Mesenchymal stem cell (in vitro differentiated cells and primary cell): ENCODE measurements around the gene ANKRD1.

Experiments
- DNase-seq: peaks from one replicate; pipeline ENCODE4 v3.0.0-alpha.2; 2013
- H2AFZ ChIP-seq: one replicate; pipeline ENCODE4 v1.6.1; 2013; ENCODE audit warnings: low read depth, mild to moderate bottlenecking, control low read depth, inconsistent platforms, low read length, moderate library complexity
- H2AK5ac ChIP-seq: 2 replicates; pipeline ENCODE4 v1.6.1; 2013; ENCODE audit warnings: low read length, moderate library complexity, mild to moderate bottlenecking, inconsistent platforms; ENCODE audit not compliant: severe bottlenecking
- H2BK120ac ChIP-seq: one replicate; pipeline ENCODE4 v1.6.1; 2013; ENCODE audit warnings: low read depth, mild to moderate bottlenecking, inconsistent platforms, low read length, moderate library complexity
- H2BK12ac ChIP-seq, 2 experiments: one replicate each; pipeline ENCODE4 v1.6.1; 2013; ENCODE audit warnings: inconsistent platforms in 2 of 2, low read length in 2 of 2, mild to moderate bottlenecking in 2 of 2, moderate library complexity in 2 of 2, control low read depth in 1 of 2
- H2BK15ac ChIP-seq: one replicate; pipeline ENCODE4 v1.6.1; 2013; ENCODE audit warnings: mild to moderate bottlenecking, low read depth, inconsistent platforms; ENCODE audit not compliant: poor library complexity, severe bottlenecking
- H2BK5ac ChIP-seq: 2 replicates; pipeline ENCODE4 v1.6.1; 2013; ENCODE audit warnings: low read depth, mild to moderate bottlenecking, low read length, control low read depth, inconsistent platforms; ENCODE audit not compliant: poor library complexity, severe bottlenecking
- H3K14ac ChIP-seq, 2 experiments: one replicate each; pipeline ENCODE4 v1.6.1; 2013; ENCODE audit warnings: inconsistent platforms in 2 of 2, low read length in 2 of 2, control low read depth in 1 of 2, mild to moderate bottlenecking in 1 of 2, moderate library complexity in 1 of 2
- H3K18ac ChIP-seq, 2 experiments: one replicate each; pipeline ENCODE4 v1.6.1; 2013; ENCODE audit warnings: inconsistent platforms in 2 of 2, low read length in 2 of 2, control low read depth in 1 of 2, low read depth in 1 of 2, mild to moderate bottlenecking in 1 of 2
- H3K23ac ChIP-seq, 2 experiments: one replicate each; pipeline ENCODE4 v1.6.1; 2013; ENCODE audit warnings: inconsistent platforms in 2 of 2, low read length in 2 of 2, mild to moderate bottlenecking in 2 of 2, moderate library complexity in 2 of 2, control low read depth in 1 of 2
- H3K27ac ChIP-seq: 2 replicates; pipeline ENCODE4 v1.5.1; 2013; ENCODE audit warnings: mild to moderate bottlenecking, moderate library complexity, low read length, control low read depth, inconsistent platforms; ENCODE audit not compliant: poor library complexity, severe bottlenecking
- H3K27me3 ChIP-seq, 2 experiments: 2 replicates each; pipeline versions ENCODE4 v1.6.1 to v1.7.0; 2013; ENCODE audit warnings: low read length in 2 of 2, mild to moderate bottlenecking in 2 of 2, moderate library complexity in 2 of 2, control low read depth in 1 of 2, inconsistent platforms in 1 of 2; ENCODE audit not compliant: control insufficient read depth in 1 of 2, insufficient read depth in 1 of 2
- H3K36me3 ChIP-seq, 2 experiments: 2 replicates each; pipeline versions ENCODE4 v1.6.1 to v1.7.0; 2013; ENCODE audit warnings: low read length in 2 of 2, control low read depth in 1 of 2, inconsistent platforms in 1 of 2, low read depth in 1 of 2, mild to moderate bottlenecking in 1 of 2; ENCODE audit not compliant: insufficient read depth in 2 of 2, control insufficient read depth in 1 of 2
- H3K4ac ChIP-seq, 2 experiments: one replicate each; pipeline ENCODE4 v1.6.1; 2013; ENCODE audit warnings: inconsistent platforms in 2 of 2, low read length in 2 of 2, mild to moderate bottlenecking in 2 of 2, moderate library complexity in 2 of 2, control low read depth in 1 of 2, low read depth in 1 of 2
- H3K4me1 ChIP-seq: 2 replicates; pipeline ENCODE4 v1.6.1; 2013; ENCODE audit warnings: low read depth, low read length, control low read depth; ENCODE audit not compliant: control insufficient read depth, insufficient read depth
- H3K4me2 ChIP-seq: 2 replicates; pipeline ENCODE4 v1.6.1; 2013; ENCODE audit warnings: low read length, mild to moderate bottlenecking, inconsistent platforms; ENCODE audit not compliant: poor library complexity, severe bottlenecking
- H3K4me3 ChIP-seq, 2 experiments: 2 replicates each; pipeline versions ENCODE4 v1.5.1 to v1.7.0; 2013; ENCODE audit warnings: low read length in 2 of 2, mild to moderate bottlenecking in 2 of 2, control low read depth in 1 of 2, low read depth in 1 of 2; ENCODE audit not compliant: insufficient read depth in 1 of 2
- H3K79me1 ChIP-seq: replicated peaks from 2 replicates; pipeline ENCODE4 v1.6.1; 2013; ENCODE audit warnings: mild to moderate bottlenecking, control low read depth, low read length, inconsistent platforms; ENCODE audit not compliant: poor library complexity, severe bottlenecking
- H3K9ac ChIP-seq: 2 replicates; pipeline ENCODE4 v1.7.0; 2013; ENCODE audit warnings: mild to moderate bottlenecking, low read length, moderate library complexity
- H3K9me3 ChIP-seq: 2 replicates; pipeline ENCODE4 v1.7.0; 2013; ENCODE audit warnings: mild to moderate bottlenecking, low read length; ENCODE audit not compliant: control insufficient read depth
- H4K8ac ChIP-seq: one replicate; pipeline ENCODE4 v1.6.1; 2013; ENCODE audit warnings: inconsistent platforms, mild to moderate bottlenecking, low read length, moderate library complexity
- H4K91ac ChIP-seq: one replicate; pipeline ENCODE4 v1.6.1; 2013; ENCODE audit warnings: mild to moderate bottlenecking, low read length, inconsistent platforms
- WGBS: methylation state at CpG from one replicate; pipeline ENCODE4 v1.1.7; 2013; ENCODE audit warnings: mixed read lengths; 5-methylcytosine and 5-hydroxymethylcytosine counted together

ANKRD1 gene

GRCh38 chr10:90958781-90959180 lies 37.9 kb upstream of the ANKRD1 start:
- H4K91ac ChIP-seq: no peak overlapping the region
- H3K9ac ChIP-seq: no peak overlapping the region
- no peak overlapping the region for H2BK120ac ChIP-seq
- no peak overlapping the region for H2BK5ac ChIP-seq
- H3K27ac ChIP-seq: no peak overlapping the region
- no peak overlapping the region for H2AK5ac ChIP-seq
- no peak overlapping the region for H3K4me2 ChIP-seq
- no peaks in the 10 kb centered on the region for H3K27me3 ChIP-seq
- H2BK12ac ChIP-seq: no peak overlapping the region
- no peak for DNase-seq
- H2AFZ ChIP-seq: no peak overlapping the region
- H3K79me1 ChIP-seq: no peaks in the 10 kb centered on the region
- no peak overlapping the region for H3K14ac ChIP-seq
- H3K36me3 ChIP-seq: no peaks in the 10 kb centered on the region
- H3K4me3 ChIP-seq: no peak overlapping the region
- H3K4me1 ChIP-seq: no peaks in the 10 kb centered on the region
- H4K8ac ChIP-seq: no peak overlapping the region
- H3K9me3 ChIP-seq: no peaks in the 10 kb centered on the region
- H3K23ac ChIP-seq: no peak overlapping the region
- 82% methylated on average over 4 of the region's 6 CpGs for WGBS
- H3K4ac ChIP-seq: no peak overlapping the region
- no peak overlapping the region for H2BK15ac ChIP-seq
- no peak overlapping the region for H3K18ac ChIP-seq

GRCh38 chr10:90947030-90947960 lies 26.4 kb upstream of the ANKRD1 start:
- H3K79me1 ChIP-seq: no peaks in the 10 kb centered on the region
- no peak overlapping the region for H2AK5ac ChIP-seq
- WGBS: 70% methylated on average over 4 of the region's 5 CpGs
- no peak overlapping the region for H2AFZ ChIP-seq
- no peak overlapping the region for H3K4me3 ChIP-seq
- no peak overlapping the region for H3K4ac ChIP-seq
- peak overlapping the region; percentile 29 to 49 for H2BK12ac ChIP-seq
- no peak overlapping the region for H3K4me2 ChIP-seq
- no peaks in the 10 kb centered on the region for H3K36me3 ChIP-seq
- no peak overlapping the region for H3K14ac ChIP-seq
- no peak overlapping the region for H3K27ac ChIP-seq
- peak; percentile 44 for DNase-seq
- peaks cover 2% of the 10 kb centered on the region for H3K4me1 ChIP-seq
- H3K27me3 ChIP-seq: no peaks in the 10 kb centered on the region
- no peaks in the 10 kb centered on the region for H3K9me3 ChIP-seq
- no peak overlapping the region for H2BK5ac ChIP-seq
- no peak overlapping the region for H4K91ac ChIP-seq
- no peak overlapping the region for H3K23ac ChIP-seq
- H2BK15ac ChIP-seq: no peak overlapping the region
- H4K8ac ChIP-seq: peak overlapping the region; percentile 52
- no peak overlapping the region for H2BK120ac ChIP-seq
- peak overlapping the region; percentile 11 to 73 for H3K18ac ChIP-seq
- no peak overlapping the region for H3K9ac ChIP-seq

DNA sequence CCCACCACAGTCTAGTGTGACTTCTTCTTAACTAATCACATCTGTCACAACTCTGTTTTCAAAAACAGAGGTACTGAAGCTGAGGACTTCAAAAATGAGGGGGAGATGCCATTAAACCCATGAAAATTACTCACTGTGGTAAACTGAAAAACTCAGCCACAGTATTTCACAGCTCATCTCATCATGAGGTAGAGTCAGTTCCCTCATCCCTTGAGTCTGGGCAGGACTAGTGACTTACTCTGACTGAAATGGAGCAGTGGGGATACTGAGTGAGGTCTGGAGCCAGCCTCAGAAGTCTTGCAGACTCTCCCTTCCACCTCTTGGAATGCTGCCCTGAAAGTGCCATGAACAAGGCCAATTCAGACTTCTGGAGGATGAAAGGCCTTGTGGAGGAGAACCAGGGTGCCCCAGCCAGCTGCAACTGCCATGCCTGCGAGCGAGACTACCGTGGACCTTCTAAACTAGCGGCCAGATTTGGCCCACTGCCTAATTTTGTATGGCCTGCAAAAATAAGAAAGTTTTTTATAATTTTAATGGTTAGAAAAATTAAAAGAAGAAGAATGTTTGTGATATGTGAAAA lies 24.7 kb upstream of the ANKRD1 start:
- H3K27me3 ChIP-seq: no peaks in the 10 kb centered on the region
- H4K91ac ChIP-seq: no peak overlapping the region
- no peak overlapping the region for H2BK120ac ChIP-seq
- no peak overlapping the region for H3K4me2 ChIP-seq
- H3K9ac ChIP-seq: no peak overlapping the region
- no peaks in the 10 kb centered on the region for H3K9me3 ChIP-seq
- no peaks in the 10 kb centered on the region for H3K36me3 ChIP-seq
- no peak overlapping the region for H2AFZ ChIP-seq
- H2AK5ac ChIP-seq: no peak overlapping the region
- no peak overlapping the region for H2BK15ac ChIP-seq
- peak overlapping the region in 1 of 2 experiments; percentile 76 for H3K18ac ChIP-seq
- peak overlapping the region in 1 of 2 experiments; percentile 78 for H2BK12ac ChIP-seq
- no peak overlapping the region for H3K4me3 ChIP-seq
- H4K8ac ChIP-seq: no peak overlapping the region
- no peak overlapping the region for H2BK5ac ChIP-seq
- no peak overlapping the region for H3K27ac ChIP-seq
- DNase-seq: no peak
- no peak overlapping the region for H3K14ac ChIP-seq
- H3K4me1 ChIP-seq: peaks cover 2% of the 10 kb centered on the region
- WGBS: 100% methylated on average over 3 of the region's 4 CpGs
- H3K79me1 ChIP-seq: no peaks in the 10 kb centered on the region
- H3K4ac ChIP-seq: peak overlapping the region in 1 of 2 experiments; percentile 79
- no peak overlapping the region for H3K23ac ChIP-seq

- Histone ChIP-seq H2BK120ac (no peak overlapping the region), H2BK15ac (no peak overlapping the region), H3K23ac (no peak overlapping the region), H2AFZ (no peak overlapping the region), H3K18ac (no peak overlapping the region), H2AK5ac (no peak overlapping the region), H3K79me1 (no peaks in the 10 kb centered on the region), H3K4ac (no peak overlapping the region), H3K9me3 (no peaks in the 10 kb centered on the region), H2BK12ac (no peak overlapping the region), H3K27me3 (no peaks in the 10 kb centered on the region), H3K9ac (no peak overlapping the region), H4K91ac (no peak overlapping the region), H3K4me2 (no peak overlapping the region), H3K27ac (no peak overlapping the region), H3K36me3 (no peaks in the 10 kb centered on the region), H3K4me1 (peaks cover 2% of the 10 kb centered on the region), H3K4me3 (no peak overlapping the region), H3K14ac (no peak overlapping the region), H2BK5ac (no peak overlapping the region), H4K8ac (no peak overlapping the region)
- WGBS: no CpG with 5 or more reads among the region's 1 CpG
- DNase-seq: no peak
Observed at GRCh38 chr10:90944749-90945148, 23.9 kb upstream of the ANKRD1 start.
